GM12874 (cell line): Measurements from ENCODE around the gene PHOX2A.

ENCODE experiments used
- TF ChIP-seq, protein P1 (sequence below): IDR thresholded peaks from 2 replicates; pipeline ENCODE4 v1.5.1; 2011; ENCODE audit warnings: low read depth, mild to moderate bottlenecking, control low read depth, low read length, moderate library complexity; ENCODE audit not compliant: insufficient read depth

The PHOX2A gene

GRCh38 chr11:72249961-72250360 is 6.0 kb upstream of the PHOX2A start:
- TF ChIP-seq, protein P1, sequence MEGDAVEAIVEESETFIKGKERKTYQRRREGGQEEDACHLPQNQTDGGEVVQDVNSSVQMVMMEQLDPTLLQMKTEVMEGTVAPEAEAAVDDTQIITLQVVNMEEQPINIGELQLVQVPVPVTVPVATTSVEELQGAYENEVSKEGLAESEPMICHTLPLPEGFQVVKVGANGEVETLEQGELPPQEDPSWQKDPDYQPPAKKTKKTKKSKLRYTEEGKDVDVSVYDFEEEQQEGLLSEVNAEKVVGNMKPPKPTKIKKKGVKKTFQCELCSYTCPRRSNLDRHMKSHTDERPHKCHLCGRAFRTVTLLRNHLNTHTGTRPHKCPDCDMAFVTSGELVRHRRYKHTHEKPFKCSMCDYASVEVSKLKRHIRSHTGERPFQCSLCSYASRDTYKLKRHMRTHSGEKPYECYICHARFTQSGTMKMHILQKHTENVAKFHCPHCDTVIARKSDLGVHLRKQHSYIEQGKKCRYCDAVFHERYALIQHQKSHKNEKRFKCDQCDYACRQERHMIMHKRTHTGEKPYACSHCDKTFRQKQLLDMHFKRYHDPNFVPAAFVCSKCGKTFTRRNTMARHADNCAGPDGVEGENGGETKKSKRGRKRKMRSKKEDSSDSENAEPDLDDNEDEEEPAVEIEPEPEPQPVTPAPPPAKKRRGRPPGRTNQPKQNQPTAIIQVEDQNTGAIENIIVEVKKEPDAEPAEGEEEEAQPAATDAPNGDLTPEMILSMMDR = no peak

DNA sequence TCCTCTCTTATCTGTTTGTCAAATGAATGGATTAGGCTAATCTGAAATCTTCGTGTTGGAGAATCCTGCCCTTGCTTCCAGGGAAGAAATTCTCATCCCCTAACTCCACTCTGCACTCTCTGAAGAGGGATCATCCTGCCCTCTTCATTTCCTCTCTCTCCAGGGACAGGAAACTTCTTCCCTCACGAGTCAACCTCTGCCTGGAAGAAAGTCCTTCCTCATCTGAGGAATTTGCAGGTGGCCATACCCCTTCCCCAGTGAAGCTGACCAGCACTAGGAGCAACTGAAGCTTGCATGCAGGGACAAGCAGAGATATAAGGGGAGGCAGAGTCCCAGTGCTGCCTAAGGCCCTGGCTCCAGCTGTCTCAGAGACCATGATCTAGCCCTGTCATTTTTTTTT is 3.6 kb upstream of the PHOX2A start:
- TF ChIP-seq, protein P1 = no peak

GRCh38 chr11:72245263-72245816 is 1.4 kb upstream of the PHOX2A start:
- TF ChIP-seq, protein P1 = no peak

DNA sequence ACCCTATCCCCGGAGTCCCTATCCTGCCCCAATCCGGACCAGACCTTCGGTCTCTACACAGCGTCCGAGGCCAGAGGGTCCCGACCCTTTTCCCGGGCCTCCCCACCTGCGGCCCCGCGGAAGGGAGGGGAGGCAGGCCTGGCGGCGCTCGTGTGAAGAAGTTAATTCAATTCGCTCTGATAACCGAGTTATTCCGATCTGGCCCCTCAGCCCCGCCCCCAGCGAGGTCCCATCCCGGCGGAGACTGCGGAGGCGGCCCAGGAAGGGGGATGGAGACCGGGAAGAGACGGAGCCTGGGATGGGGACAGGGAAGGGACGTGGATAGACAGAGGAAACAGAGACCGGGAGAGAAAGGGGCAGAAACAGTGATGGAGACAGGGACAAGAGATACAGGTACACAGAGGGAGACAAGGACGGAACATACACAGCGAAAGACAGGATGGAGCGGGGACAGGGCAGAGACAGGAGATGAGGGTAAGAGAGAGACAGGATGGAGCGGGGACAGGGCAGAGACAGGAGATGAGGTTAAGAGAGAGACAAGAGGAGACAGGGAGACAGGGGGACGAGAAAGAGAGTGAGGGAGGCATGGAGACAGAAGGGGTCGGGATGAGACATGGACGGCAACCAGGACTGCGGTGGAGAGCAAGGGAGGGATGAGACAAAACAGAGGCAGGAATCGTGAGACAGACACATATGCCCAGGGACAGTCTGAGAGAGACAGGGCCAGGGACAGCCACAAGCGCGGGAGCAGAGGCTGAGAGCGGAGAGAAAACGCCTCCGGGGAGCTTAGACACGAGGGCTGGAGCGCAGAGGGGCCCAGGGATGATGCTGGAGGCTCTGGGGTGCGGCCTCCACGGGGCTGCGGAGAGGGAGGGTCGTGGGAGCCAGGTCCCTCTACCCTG is 636 bp upstream of the PHOX2A start:
- TF ChIP-seq, protein P1 = no peak

GRCh38 chr11:72243173-72244059 is 560 bp downstream of the PHOX2A start:
- TF ChIP-seq, protein P1 = no peak

DNA sequence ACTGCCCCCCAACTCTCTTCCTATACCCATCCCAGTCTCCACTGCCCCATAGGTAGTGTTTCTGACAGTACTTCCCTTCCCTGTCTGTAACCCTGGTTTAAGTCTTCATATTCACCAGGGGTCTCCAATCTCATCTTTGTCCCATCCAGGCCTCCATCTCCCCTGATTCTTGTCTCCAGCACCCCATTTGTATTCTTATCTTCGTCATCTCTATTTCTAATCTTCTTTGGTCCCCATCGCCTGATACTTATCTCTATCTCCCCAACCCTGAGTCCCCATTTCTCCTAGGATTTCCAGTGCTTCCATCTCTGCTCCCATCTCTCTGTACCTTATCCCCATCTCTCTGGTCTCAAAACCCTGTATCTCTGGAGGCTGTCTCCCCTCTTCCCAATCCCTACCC is 1.8 kb downstream of the PHOX2A start:
- TF ChIP-seq, protein P1 = no peak

DNA sequence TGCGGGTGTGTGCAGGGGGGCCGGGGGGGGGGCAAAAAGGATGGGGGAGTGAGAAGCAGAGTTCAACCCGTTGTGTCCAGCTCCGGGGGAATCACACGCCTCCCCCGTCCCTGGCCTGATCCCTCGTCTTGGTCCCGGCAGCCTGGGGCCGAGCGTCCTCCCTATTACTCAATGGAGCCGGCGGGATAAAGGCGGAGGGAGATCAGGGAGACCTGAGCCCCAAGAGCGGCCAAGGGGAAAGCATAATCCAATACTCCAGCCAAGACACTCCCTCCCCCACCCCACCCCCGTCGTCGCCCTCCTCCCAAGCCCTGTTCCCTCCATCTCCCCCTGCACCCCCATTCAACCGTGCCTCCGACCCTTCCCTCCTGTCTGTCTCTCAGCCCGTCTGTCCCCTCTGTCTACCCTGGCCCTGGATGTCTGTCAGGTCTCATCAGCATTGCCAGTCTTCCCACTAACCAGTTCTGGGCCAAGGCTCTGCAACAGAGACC is 2.6 kb downstream of the PHOX2A start:
- TF ChIP-seq, protein P1 = no peak
